DOHH2 (cell line): Measurements from ENCODE around the gene SLC2A9.
"Not testable (repeated sequence)": the region's sequence is repeated elsewhere in the genome, so short reads cannot be mapped to it uniquely, and the experiment has no call there.

Experiments used
- EZH2phosphoT487 ChIP-seq: fragments of 200-600 bp; sonication (generic); IDR thresholded peaks from 2 replicates; pipeline ENCODE4 v1.6.1; 2017; ENCODE audit warnings: borderline replicate concordance, mild to moderate bottlenecking, antibody characterized with exemption, low read length, moderate library complexity, mixed read lengths
- TF ChIP-seq, protein P1 (sequence below): fragments of 200-600 bp; sonication (generic); IDR thresholded peaks from one replicate; pipeline ENCODE4 v1.5.1; 2014; ENCODE audit warnings: antibody characterized with exemption, mild to moderate bottlenecking, low read depth, low read length; ENCODE audit not compliant: poor library complexity, severe bottlenecking

DNA sequence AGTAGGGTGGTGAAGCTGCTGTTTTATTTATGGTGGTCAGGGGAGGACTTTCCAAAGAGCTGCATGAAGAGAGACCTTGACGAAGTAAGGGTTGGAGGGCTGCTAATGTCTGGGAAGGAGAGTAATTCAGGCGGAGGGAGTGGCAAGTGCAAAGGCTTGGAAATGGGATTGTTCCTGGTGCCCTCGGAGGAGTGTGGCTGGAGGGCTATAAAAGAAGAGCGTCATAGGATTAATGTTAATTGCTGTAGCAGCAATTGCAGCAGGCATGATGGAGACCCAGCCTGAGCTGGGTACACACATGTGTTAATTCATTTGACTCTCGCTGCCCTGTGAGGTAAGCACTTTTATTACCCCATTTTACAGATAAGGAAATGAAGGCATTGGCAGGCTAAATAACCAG lies 235.4 kb downstream of the SLC2A9 start:
- TF ChIP-seq, protein P1, sequence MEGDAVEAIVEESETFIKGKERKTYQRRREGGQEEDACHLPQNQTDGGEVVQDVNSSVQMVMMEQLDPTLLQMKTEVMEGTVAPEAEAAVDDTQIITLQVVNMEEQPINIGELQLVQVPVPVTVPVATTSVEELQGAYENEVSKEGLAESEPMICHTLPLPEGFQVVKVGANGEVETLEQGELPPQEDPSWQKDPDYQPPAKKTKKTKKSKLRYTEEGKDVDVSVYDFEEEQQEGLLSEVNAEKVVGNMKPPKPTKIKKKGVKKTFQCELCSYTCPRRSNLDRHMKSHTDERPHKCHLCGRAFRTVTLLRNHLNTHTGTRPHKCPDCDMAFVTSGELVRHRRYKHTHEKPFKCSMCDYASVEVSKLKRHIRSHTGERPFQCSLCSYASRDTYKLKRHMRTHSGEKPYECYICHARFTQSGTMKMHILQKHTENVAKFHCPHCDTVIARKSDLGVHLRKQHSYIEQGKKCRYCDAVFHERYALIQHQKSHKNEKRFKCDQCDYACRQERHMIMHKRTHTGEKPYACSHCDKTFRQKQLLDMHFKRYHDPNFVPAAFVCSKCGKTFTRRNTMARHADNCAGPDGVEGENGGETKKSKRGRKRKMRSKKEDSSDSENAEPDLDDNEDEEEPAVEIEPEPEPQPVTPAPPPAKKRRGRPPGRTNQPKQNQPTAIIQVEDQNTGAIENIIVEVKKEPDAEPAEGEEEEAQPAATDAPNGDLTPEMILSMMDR = not testable (repeated sequence)
- not testable (repeated sequence) for TF ChIP-seq EZH2phosphoT487
